HuH-7 (cell line): ENCODE results near the gene PRM1.

Experiments used
- DNase-seq: peaks from one replicate; pipeline ENCODE4 v3.0.0; 2011; ENCODE audit warnings: low spot score

Gene PRM1

GRCh38 chr16:11280616-11281522 lies at the start of gene PRM1:
PRM1 (minus strand) TSS chr16:11281330; CDS start chr16:11281238, 92 bp downstream.
- DNase-seq: no peak

GRCh38 chr16:11330526-11331237 lies 49.6 kb upstream of the PRM1 start:
- no peak for DNase-seq

- no peak for DNase-seq
Observed at GRCh38 chr16:11329891-11330290, 48.8 kb upstream of the PRM1 start.

GRCh38 chr16:11329071-11329491 lies 48.0 kb upstream of the PRM1 start:
- no peak for DNase-seq

- no peak for DNase-seq
Observed at GRCh38 chr16:11328172-11329070, 47.3 kb upstream of the PRM1 start.

- no peak for DNase-seq
Observed at GRCh38 chr16:11327277-11328171, 46.4 kb upstream of the PRM1 start.

GRCh38 chr16:11326737-11327276 lies 45.7 kb upstream of the PRM1 start:
- DNase-seq: no peak

GRCh38 chr16:11326084-11326736 lies 45.1 kb upstream of the PRM1 start:
- no peak for DNase-seq

GRCh38 chr16:11325404-11326083 lies 44.4 kb upstream of the PRM1 start:
- no peak for DNase-seq

GRCh38 chr16:11323551-11324336 lies 42.6 kb upstream of the PRM1 start:
- DNase-seq: no peak

- no peak for DNase-seq
Observed at GRCh38 chr16:11322823-11323222, 41.7 kb upstream of the PRM1 start.

GRCh38 chr16:11321662-11322061 lies 40.5 kb upstream of the PRM1 start:
- DNase-seq: no peak

GRCh38 chr16:11320170-11320569 lies 39.0 kb upstream of the PRM1 start:
- no peak for DNase-seq

GRCh38 chr16:11319529-11320146 lies 38.5 kb upstream of the PRM1 start:
- no peak for DNase-seq

GRCh38 chr16:11318817-11319216 lies 37.7 kb upstream of the PRM1 start:
- no peak for DNase-seq

- no peak for DNase-seq
Observed at GRCh38 chr16:11316331-11317015, 35.3 kb upstream of the PRM1 start.

GRCh38 chr16:11315510-11315909 lies 34.4 kb upstream of the PRM1 start:
- DNase-seq: no peak
